NCI-H345 treated with DMSO at 0.1 percent for 48 hours (cell line): ENCODE data around the gene TSR2.
A peak's percentile ranks its signal among the peaks of the same experiment; 100 is the strongest.

Experiments
- DNase-seq: peaks from one replicate; lab custom pipeline; 2025; ENCODE audit not compliant: unreplicated experiment; lab: John Stamatoyannopoulos, UW

The TSR2 gene

GRCh38 chrX:54439960-54440871 is at the start of gene TSR2:
Gene TSR2 (plus strand): TSS chrX:54440404. CDS start chrX:54440422, 18 bp downstream.
- peak; percentile 75 for DNase-seq

- no peak for DNase-seq
Observed at GRCh38 chrX:54397113-54397512, 43.1 kb upstream of the TSR2 start.

- no peak for DNase-seq
Observed at GRCh38 chrX:54407266-54407665, 32.9 kb upstream of the TSR2 start.

- DNase-seq: no peak
Observed at GRCh38 chrX:54411732-54412131, 28.5 kb upstream of the TSR2 start.

- DNase-seq: no peak
Observed at GRCh38 chrX:54413753-54414152, 26.5 kb upstream of the TSR2 start.

- DNase-seq: no peak
Observed at GRCh38 chrX:54415534-54416350, 24.5 kb upstream of the TSR2 start.

GRCh38 chrX:54416965-54417364 is 23.2 kb upstream of the TSR2 start:
- no peak for DNase-seq

- no peak for DNase-seq
Observed at GRCh38 chrX:54419559-54420302, 20.5 kb upstream of the TSR2 start.

GRCh38 chrX:54422168-54422567 is 18.0 kb upstream of the TSR2 start:
- DNase-seq: no peak

GRCh38 chrX:54423161-54423888 is 16.9 kb upstream of the TSR2 start:
- no peak for DNase-seq

GRCh38 chrX:54427837-54428424 is 12.3 kb upstream of the TSR2 start:
- no peak for DNase-seq

- no peak for DNase-seq
Observed at GRCh38 chrX:54430519-54430918, 9.7 kb upstream of the TSR2 start.

GRCh38 chrX:54435121-54435520 is 5.1 kb upstream of the TSR2 start:
- DNase-seq: no peak

GRCh38 chrX:54442790-54443189 is 2.6 kb downstream of the TSR2 start:
- DNase-seq: no peak

- DNase-seq: no peak
Observed at GRCh38 chrX:54444752-54445151, 4.5 kb downstream of the TSR2 start.

- DNase-seq: no peak
Observed at GRCh38 chrX:54446084-54446483, 5.9 kb downstream of the TSR2 start.

GRCh38 chrX:54447461-54447860 is 7.3 kb downstream of the TSR2 start:
- no peak for DNase-seq

- no peak for DNase-seq
Observed at GRCh38 chrX:54449929-54450328, 9.7 kb downstream of the TSR2 start.

GRCh38 chrX:54452920-54453319 is 12.7 kb downstream of the TSR2 start:
- DNase-seq: no peak

GRCh38 chrX:54470054-54470760 is 30.0 kb downstream of the TSR2 start:
- no peak for DNase-seq
